CD4-positive, alpha-beta T cell (primary cell): ENCODE measurements around the gene FAAH2. TPM values are rescaled to one million over a fixed set of nuclear protein-coding genes. Genes with fewer than 3 reads are reported as not detected.

Experiments used
- ATAC-seq: fragments of 200-7000 bp; cut with Tn5 transposase; one replicate; pipeline ENCODE4 v1.10.0; 2022; ENCODE audit warnings: mild to moderate bottlenecking; ENCODE audit not compliant: poor library complexity
- CTCF ChIA-PET: fragments of 350-600 bp; sonication (Branson Sonifier 250); formaldehyde crosslinking; loops from one replicate; lab custom pipeline; 2021; ENCODE audit warnings: antibody characterized with exemption, inconsistent platforms; lab: Charles Lee
- POLR2A ChIA-PET: fragments of 350-600 bp; sonication (Branson Sonifier 250); formaldehyde crosslinking; loops from one replicate; lab custom pipeline; 2021; ENCODE audit warnings: antibody characterized with exemption, inconsistent platforms; lab: Charles Lee
- DNase-seq, 14 experiments: peaks; one replicate each; pipeline ENCODE4 v3.0.0-alpha.2; 2013 to 2020; ENCODE audit warnings: mixed read lengths in 2 of 14
- H3K27ac ChIP-seq, 2 donors: one replicate each; pipeline versions ENCODE4 v1.5.1 to v1.7.0; 2013; ENCODE audit warnings: low read length in 2 of 2, low read depth in 1 of 2, mild to moderate bottlenecking in 1 of 2
- H3K27me3 ChIP-seq, 2 experiments: 1 replicate in 1 of 2; 2 replicates in 1 of 2; pipeline versions ENCODE4 v1.6.1 to v1.7.0; 2013; ENCODE audit warnings: low read length in 2 of 2, control low read depth in 1 of 2, mild to moderate bottlenecking in 1 of 2, moderate library complexity in 1 of 2; ENCODE audit not compliant: insufficient read depth in 2 of 2, control insufficient read depth in 1 of 2
- H3K36me3 ChIP-seq: one replicate; pipeline ENCODE4 v1.6.1; 2013; ENCODE audit warnings: low read length, control low read depth; ENCODE audit not compliant: insufficient read depth
- H3K4me1 ChIP-seq: one replicate; pipeline ENCODE4 v1.6.1; 2013; ENCODE audit warnings: low read length, control low read depth; ENCODE audit not compliant: insufficient read depth
- H3K4me3 ChIP-seq: one replicate; pipeline ENCODE4 v1.5.1; 2013; ENCODE audit warnings: mild to moderate bottlenecking, low read length, moderate library complexity
- H3K9me3 ChIP-seq, 2 experiments: 1 replicate in 1 of 2; 2 replicates in 1 of 2; pipeline versions ENCODE4 v1.6.1 to v1.7.0; 2013; ENCODE audit warnings: low read length in 2 of 2, mild to moderate bottlenecking in 2 of 2, control low read depth in 1 of 2, moderate library complexity in 1 of 2; ENCODE audit not compliant: control insufficient read depth in 1 of 2, insufficient read depth in 1 of 2
- H3K27ac Mint-ChIP-seq: one replicate; pipeline ENCODE4 v1.8.0; 2020; ENCODE audit warnings: mixed read lengths
- H3K27me3 Mint-ChIP-seq: one replicate; pipeline ENCODE4 v1.8.0; 2021; ENCODE audit warnings: mixed read lengths
- H3K36me3 Mint-ChIP-seq: one replicate; pipeline ENCODE4 v1.8.0; 2021; ENCODE audit warnings: low read depth, mixed read lengths
- H3K4me1 Mint-ChIP-seq: one replicate; pipeline ENCODE4 v1.8.0; 2021; ENCODE audit warnings: low read depth, mixed read lengths
- H3K4me3 Mint-ChIP-seq: one replicate; pipeline ENCODE4 v1.8.0; 2020; ENCODE audit warnings: mild to moderate bottlenecking, mixed read lengths
- H3K9me3 Mint-ChIP-seq: one replicate; pipeline ENCODE4 v1.8.0; 2020; ENCODE audit warnings: mixed read lengths
- CTCF ChIP-seq: fragments of 200-600 bp; IDR thresholded peaks from one replicate; pipeline ENCODE4 v1.8.0; 2022; ENCODE audit warnings: antibody characterized with exemption, mild to moderate bottlenecking
- intact Hi-C, 2 experiments: fragments of 100-400 bp; cut with DNase I in 1 of 2; cut with micrococcal nuclease in 1 of 2; formaldehyde crosslinking; loops; one replicate each; pipeline versions ENCODE4 v1.15.1 to v1.9.0; 2023 to 2025; cut with DNase I, micrococcal nuclease
- total RNA-seq, 174 experiments: library from RNA in 2 of 174; stranded (reverse) in 2 of 174; gene quantifications; one replicate each; pipeline ENCODE4 v1.2.3 and lab custom pipeline; 2021 to 2026

FAAH2 gene
- total RNA-seq, 2 experiments from 2014 or later = 5.1 to 7.4 TPM

GRCh38 chrX:57267308-57267707 lies 19.2 kb upstream of the FAAH2 start:
- Histone ChIP-seq H3K4me3 (no peak overlapping the region), H3K27me3 (no peaks in the 10 kb centered on the region), H3K4me1 (no peaks in the 10 kb centered on the region), H3K9me3 (peaks cover 0 to 5% of the 10 kb centered on the region in 2 experiments), H3K27ac (no peak overlapping the region), H3K36me3 (no peaks in the 10 kb centered on the region)
- no peak for ATAC-seq
- no peak for DNase-seq
- H3K4me3 Mint-ChIP-seq = no peak overlapping the region
- H3K9me3 Mint-ChIP-seq = peaks cover 10% of the 10 kb centered on the region
- no peaks in the 10 kb centered on the region for H3K4me1 Mint-ChIP-seq
- POLR2A ChIA-PET = no interaction called here
- no peak overlapping the region for H3K27ac Mint-ChIP-seq
- CTCF ChIA-PET = no interaction called here
- peaks cover 4% of the 10 kb centered on the region for H3K27me3 Mint-ChIP-seq
- H3K36me3 Mint-ChIP-seq = no peaks in the 10 kb centered on the region
- TF ChIP-seq CTCF = no peak
- intact Hi-C loops = no loop called here

- intact Hi-C loops = no loop called here
- DNase-seq (no peak), ATAC-seq (no peak)
- Histone ChIP-seq H3K4me1 (no peaks in the 10 kb centered on the region), H3K36me3 (no peaks in the 10 kb centered on the region), H3K9me3 (peaks cover 0 to 5% of the 10 kb centered on the region in 2 experiments), H3K4me3 (no peak overlapping the region), H3K27ac (no peak overlapping the region), H3K27me3 (no peaks in the 10 kb centered on the region)
- no peak for TF ChIP-seq CTCF
- H3K36me3 Mint-ChIP-seq = no peaks in the 10 kb centered on the region
- POLR2A ChIA-PET = no interaction called here
- H3K4me1 Mint-ChIP-seq = no peaks in the 10 kb centered on the region
- no peak overlapping the region for H3K27ac Mint-ChIP-seq
- H3K27me3 Mint-ChIP-seq = peaks cover 4% of the 10 kb centered on the region
- H3K9me3 Mint-ChIP-seq = peaks cover 7% of the 10 kb centered on the region
- CTCF ChIA-PET = interaction anchor here (1.2 kb wide), 1 partner anchor 9 kb away, joined by 3 read pairs; no protein-coding TSS in a partner anchor
- H3K4me3 Mint-ChIP-seq = no peak overlapping the region
Observed at GRCh38 chrX:57270980-57271379, 15.5 kb upstream of the FAAH2 start.

- ChIA-PET CTCF (interaction anchor here (0.7 to 0.9 kb wide), 2 partner anchors 170 to 172 kb away, joined by 3 read pairs; no protein-coding TSS in a partner anchor), POLR2A (no interaction called here)
- Histone ChIP-seq H3K4me1 (peaks cover 6% of the 10 kb centered on the region), H3K9me3 (no peaks in the 10 kb centered on the region), H3K36me3 (no peaks in the 10 kb centered on the region), H3K4me3 (no peak overlapping the region), H3K27ac (no peak overlapping the region), H3K27me3 (no peaks in the 10 kb centered on the region)
- TF ChIP-seq CTCF = peak; percentile 14
- intact Hi-C loops = loop anchor here (5.0 to 10.0 kb wide), 4 partner anchors 170 to 642 kb away; partner anchors contain the start of genes ZXDA (in 1 of the 2) and ZXDB (in 1 of the 2)
- no peaks in the 10 kb centered on the region for H3K27me3 Mint-ChIP-seq
- H3K27ac Mint-ChIP-seq = peak overlapping the region; percentile 82
- peaks cover 7% of the 10 kb centered on the region for H3K36me3 Mint-ChIP-seq
- H3K4me3 Mint-ChIP-seq = no peak overlapping the region
- ATAC-seq = no peak
- H3K9me3 Mint-ChIP-seq = no peaks in the 10 kb centered on the region
- peaks cover 33% of the 10 kb centered on the region for H3K4me1 Mint-ChIP-seq
- DNase-seq = peak in 3 of 14 experiments; percentile 45 to 55 (median 53)
Observed at GRCh38 chrX:57282568-57282967, 3.9 kb upstream of the FAAH2 start.
